ENCODE results near the gene SLU7. TPM values are rescaled to one million over a fixed set of nuclear protein-coding genes. Genes with fewer than 3 reads are reported as not detected.

The SLU7 gene
- total and polyA plus RNA-seq, 4 donors: 26.7 to 35.6 (median 34.8) TPM

GRCh38 chr5:160385496-160385895 lies 33.4 kb downstream of the SLU7 start:
- Histone ChIP-seq H3K36me3 (ENCODE audit: control insufficient read depth in 4 of 4, insufficient read depth in 4 of 4, low read length in 4 of 4) (peaks cover 0 to 4% (median 0%) of the 10 kb centered on the region in 4 donors), H3K27ac (ENCODE audit: low read depth in 1 of 2, low read length in 1 of 2) (no peak overlapping the region), H3K9me3 (ENCODE audit: control insufficient read depth in 4 of 4, insufficient read depth in 3 of 4, low read length in 3 of 4) (peaks cover 0 to 6% (median 2%) of the 10 kb centered on the region in 4 donors), H3K4me3 (no peak overlapping the region), H3K9ac (ENCODE audit: insufficient read depth in 1 of 2, low read length in 2 of 2) (no peak overlapping the region), H3K27me3 (ENCODE audit: control insufficient read depth in 3 of 3, insufficient read depth in 3 of 3, low read length in 2 of 3) (no peaks in the 10 kb centered on the region), H3K4me1 (ENCODE audit: control insufficient read depth in 5 of 5, insufficient read depth in 5 of 5, low read length in 5 of 5) (no peaks in the 10 kb centered on the region)
- TF ChIP-seq, protein P1, sequence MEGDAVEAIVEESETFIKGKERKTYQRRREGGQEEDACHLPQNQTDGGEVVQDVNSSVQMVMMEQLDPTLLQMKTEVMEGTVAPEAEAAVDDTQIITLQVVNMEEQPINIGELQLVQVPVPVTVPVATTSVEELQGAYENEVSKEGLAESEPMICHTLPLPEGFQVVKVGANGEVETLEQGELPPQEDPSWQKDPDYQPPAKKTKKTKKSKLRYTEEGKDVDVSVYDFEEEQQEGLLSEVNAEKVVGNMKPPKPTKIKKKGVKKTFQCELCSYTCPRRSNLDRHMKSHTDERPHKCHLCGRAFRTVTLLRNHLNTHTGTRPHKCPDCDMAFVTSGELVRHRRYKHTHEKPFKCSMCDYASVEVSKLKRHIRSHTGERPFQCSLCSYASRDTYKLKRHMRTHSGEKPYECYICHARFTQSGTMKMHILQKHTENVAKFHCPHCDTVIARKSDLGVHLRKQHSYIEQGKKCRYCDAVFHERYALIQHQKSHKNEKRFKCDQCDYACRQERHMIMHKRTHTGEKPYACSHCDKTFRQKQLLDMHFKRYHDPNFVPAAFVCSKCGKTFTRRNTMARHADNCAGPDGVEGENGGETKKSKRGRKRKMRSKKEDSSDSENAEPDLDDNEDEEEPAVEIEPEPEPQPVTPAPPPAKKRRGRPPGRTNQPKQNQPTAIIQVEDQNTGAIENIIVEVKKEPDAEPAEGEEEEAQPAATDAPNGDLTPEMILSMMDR (IDR thresholded peaks at IDR 0.05; ENCODE audit: control extremely low read depth, extremely low read depth): no peak
- DNase-seq (no peak), ATAC-seq (ENCODE audit: insufficient read depth, low FRiP score) (no peak)

- WGBS, 2 donors: 93 to 96% methylated on average over 1 of the region's 1 CpG
- H3K9ac ChIP-seq (ENCODE audit: insufficient read depth in 1 of 2, low read length in 2 of 2): no peak overlapping the region
- H3K4me3 ChIP-seq: no peak overlapping the region
- peaks cover 0 to 6% (median 2%) of the 10 kb centered on the region in 4 donors for H3K9me3 ChIP-seq (ENCODE audit: control insufficient read depth in 4 of 4, insufficient read depth in 3 of 4, low read length in 3 of 4)
- no peak for DNase-seq
- no peaks in the 10 kb centered on the region for H3K4me1 ChIP-seq (ENCODE audit: control insufficient read depth in 5 of 5, insufficient read depth in 5 of 5, low read length in 5 of 5)
- TF ChIP-seq, protein P1 (IDR thresholded peaks at IDR 0.05; ENCODE audit: control extremely low read depth, extremely low read depth): no peak
- no peaks in the 10 kb centered on the region for H3K27me3 ChIP-seq (ENCODE audit: control insufficient read depth in 3 of 3, insufficient read depth in 3 of 3, low read length in 2 of 3)
- no peak for ATAC-seq (ENCODE audit: insufficient read depth, low FRiP score)
- H3K27ac ChIP-seq (ENCODE audit: low read depth in 1 of 2, low read length in 1 of 2): no peak overlapping the region
- H3K36me3 ChIP-seq (ENCODE audit: control insufficient read depth in 4 of 4, insufficient read depth in 4 of 4, low read length in 4 of 4): peaks cover 0 to 4% (median 0%) of the 10 kb centered on the region in 4 donors
Observed at GRCh38 chr5:160384681-160385080, 34.2 kb downstream of the SLU7 start.

- no peak for ATAC-seq (ENCODE audit: insufficient read depth, low FRiP score)
- Histone ChIP-seq H3K4me1 (ENCODE audit: control insufficient read depth in 5 of 5, insufficient read depth in 5 of 5, low read length in 5 of 5) (peaks cover 0 to 3% (median 0%) of the 10 kb centered on the region in 5 donors), H3K27ac (ENCODE audit: low read depth in 1 of 2, low read length in 1 of 2) (no peak overlapping the region), H3K36me3 (ENCODE audit: control insufficient read depth in 4 of 4, insufficient read depth in 4 of 4, low read length in 4 of 4) (peaks cover 0 to 4% (median 0%) of the 10 kb centered on the region in 4 donors), H3K4me3 (no peak overlapping the region), H3K9me3 (ENCODE audit: control insufficient read depth in 4 of 4, insufficient read depth in 3 of 4, low read length in 3 of 4) (peaks cover 0 to 3% (median under 1%) of the 10 kb centered on the region in 4 donors), H3K9ac (ENCODE audit: insufficient read depth in 1 of 2, low read length in 2 of 2) (no peak overlapping the region), H3K27me3 (ENCODE audit: control insufficient read depth in 3 of 3, insufficient read depth in 3 of 3, low read length in 2 of 3) (no peaks in the 10 kb centered on the region)
- DNase-seq: no peak
- TF ChIP-seq, protein P1 (IDR thresholded peaks at IDR 0.05; ENCODE audit: control extremely low read depth, extremely low read depth): no peak
- WGBS, 2 donors: 72 to 78% methylated on average over 3 of the region's 3 CpGs
Observed at GRCh38 chr5:160382346-160382745, 36.5 kb downstream of the SLU7 start.

DNA sequence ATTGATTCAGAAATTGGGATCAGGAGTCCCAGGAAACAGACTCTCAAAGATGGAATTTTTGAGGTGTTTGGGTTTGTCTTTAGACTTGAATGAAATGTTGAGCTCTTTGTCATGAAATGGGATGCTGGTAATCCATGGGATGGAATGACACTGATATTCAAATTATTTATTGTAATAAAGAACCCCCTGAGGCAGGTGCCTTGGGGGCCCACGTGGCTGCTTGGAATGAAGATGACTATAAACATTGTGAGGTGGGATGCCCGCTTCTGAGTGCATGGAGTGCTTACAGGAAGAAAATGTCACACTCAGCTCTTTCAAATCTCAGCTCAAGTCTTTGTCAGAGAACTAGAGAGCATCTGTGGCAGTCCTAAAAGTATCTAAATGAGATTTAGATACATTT lies 38.8 kb downstream of the SLU7 start:
- DNase-seq: no peak
- Histone ChIP-seq H3K4me1 (ENCODE audit: control insufficient read depth in 5 of 5, insufficient read depth in 5 of 5, low read length in 5 of 5) (peaks cover 0 to 3% (median 0%) of the 10 kb centered on the region in 5 donors), H3K9me3 (ENCODE audit: control insufficient read depth in 4 of 4, insufficient read depth in 3 of 4, low read length in 3 of 4) (no peaks in the 10 kb centered on the region), H3K36me3 (ENCODE audit: control insufficient read depth in 4 of 4, insufficient read depth in 4 of 4, low read length in 4 of 4) (no peaks in the 10 kb centered on the region), H3K27me3 (ENCODE audit: control insufficient read depth in 3 of 3, insufficient read depth in 3 of 3, low read length in 2 of 3) (peaks cover 0 to 4% (median 0%) of the 10 kb centered on the region in 3 donors), H3K4me3 (no peak overlapping the region), H3K27ac (ENCODE audit: low read depth in 1 of 2, low read length in 1 of 2) (no peak overlapping the region), H3K9ac (ENCODE audit: insufficient read depth in 1 of 2, low read length in 2 of 2) (no peak overlapping the region)
- ATAC-seq (ENCODE audit: insufficient read depth, low FRiP score): no peak
- TF ChIP-seq, protein P1 (IDR thresholded peaks at IDR 0.05; ENCODE audit: control extremely low read depth, extremely low read depth): no peak
- 79 to 95% methylated on average over 2 of the region's 2 CpGs for WGBS, 2 donors

Data from lung (tissue), 12 donors.